Measurements from ENCODE around the gene ITPKB.

GRCh38 chr1:226695335-226695900 lies 43.7 kb downstream of the ITPKB start:
- no peak for TF ChIP-seq CTCF (conservative IDR thresholded peaks at IDR 0.05; ENCODE audit: low read depth in 2 of 2)
- no peak for TF ChIP-seq POLR2AphosphoS5 (IDR thresholded peaks at IDR 0.05; ENCODE audit: low read depth)
- TF ChIP-seq EZH2phosphoT487 (IDR thresholded peaks at IDR 0.05; ENCODE audit: unreplicated experiment), result no peak
- TF ChIP-seq EZH2 (IDR thresholded peaks at IDR 0.05; ENCODE audit: low read depth, unreplicated experiment), result no peak
- TF ChIP-seq NANOG (IDR thresholded peaks at IDR 0.05; ENCODE audit: borderline replicate concordance), result no peak
- no peak for TF ChIP-seq REST (IDR thresholded peaks at IDR 0.05; ENCODE audit: unreplicated experiment)
- no peak for TF ChIP-seq ZNF462 (CRISPR knock-in tag; IDR thresholded peaks at IDR 0.05)
- TF ChIP-seq CREB1 (CRISPR knock-in tag; IDR thresholded peaks at IDR 0.05; ENCODE audit: low read depth), result no peak
- no peak for TF ChIP-seq JUNB (IDR thresholded peaks at IDR 0.05; ENCODE audit: unreplicated experiment)
- no peak for TF ChIP-seq ETS1 (IDR thresholded peaks at IDR 0.05)
- TF ChIP-seq ZNF331 (CRISPR knock-in tag; IDR thresholded peaks at IDR 0.05; ENCODE audit: low read depth), result no peak

All from GM23338 (cell line).